ENCODE measurements around the gene SORCS3. TPM values are rescaled to one million over a fixed set of nuclear protein-coding genes. Genes with fewer than 3 reads are reported as not detected.

The SORCS3 gene
- total and polyA plus RNA-seq, 9 of the 15 experiments (the other 6 are each of a cell fraction or from before 2014, with no cell fraction given), result not detected

DNA sequence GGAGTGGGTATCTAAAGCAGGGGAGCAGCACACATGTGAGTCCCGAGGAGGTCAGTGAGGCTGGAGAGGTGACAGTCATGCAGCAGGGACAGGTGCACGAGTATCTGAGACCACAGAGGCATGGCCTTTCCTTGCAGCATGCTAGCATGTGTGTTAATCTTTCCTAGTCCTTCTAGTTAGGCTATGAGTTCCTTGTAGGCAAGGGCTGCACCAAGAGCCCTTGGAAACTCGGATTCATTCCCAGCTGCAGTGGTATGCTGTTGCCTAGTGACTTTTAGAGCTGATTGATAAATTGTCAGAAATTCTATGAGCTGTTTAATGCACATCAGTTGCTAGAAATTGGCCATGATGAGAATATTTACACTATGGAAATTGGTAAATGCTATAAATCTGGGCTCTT, 132.0 kb downstream of the SORCS3 start (continued):
- TF ChIP-seq CREB1 (IDR thresholded peaks at IDR 0.05), result no peak
- TF ChIP-seq CREB1 (CRISPR knock-in tag; IDR thresholded peaks at IDR 0.05), result no peak

DNA sequence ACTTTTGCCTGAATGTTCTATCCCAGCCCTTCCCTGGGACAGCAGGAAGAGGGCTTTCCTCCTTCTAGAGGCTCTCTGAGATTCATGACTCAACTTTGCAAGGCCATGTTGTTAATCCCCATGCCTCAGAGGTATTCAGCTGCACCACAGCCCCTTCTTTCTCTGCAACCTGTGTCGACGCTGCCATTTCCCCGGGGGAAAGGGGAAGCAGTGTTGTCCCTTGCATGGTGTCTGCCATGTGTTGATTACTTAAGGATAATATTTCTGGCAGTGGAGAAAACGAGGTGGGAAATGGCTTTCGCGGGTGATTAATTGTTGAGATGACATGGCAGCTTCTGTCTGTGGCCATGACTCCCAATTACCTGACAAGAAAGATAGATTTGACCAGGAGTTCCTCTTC, 133.1 kb downstream of the SORCS3 start:
- no peak for TF ChIP-seq FOXP4 (CRISPR knock-in tag; IDR thresholded peaks at IDR 0.05; ENCODE audit: borderline replicate concordance)
- TF ChIP-seq ATF2 (CRISPR knock-in tag; IDR thresholded peaks at IDR 0.05), result no peak
- TF ChIP-seq RFX7 (CRISPR knock-in tag; IDR thresholded peaks at IDR 0.05), result no peak
- no peak for TF ChIP-seq U2AF2 (optimal IDR thresholded peaks at IDR 0.05; ENCODE audit: low read depth, low read length)
- TF ChIP-seq, protein P1, sequence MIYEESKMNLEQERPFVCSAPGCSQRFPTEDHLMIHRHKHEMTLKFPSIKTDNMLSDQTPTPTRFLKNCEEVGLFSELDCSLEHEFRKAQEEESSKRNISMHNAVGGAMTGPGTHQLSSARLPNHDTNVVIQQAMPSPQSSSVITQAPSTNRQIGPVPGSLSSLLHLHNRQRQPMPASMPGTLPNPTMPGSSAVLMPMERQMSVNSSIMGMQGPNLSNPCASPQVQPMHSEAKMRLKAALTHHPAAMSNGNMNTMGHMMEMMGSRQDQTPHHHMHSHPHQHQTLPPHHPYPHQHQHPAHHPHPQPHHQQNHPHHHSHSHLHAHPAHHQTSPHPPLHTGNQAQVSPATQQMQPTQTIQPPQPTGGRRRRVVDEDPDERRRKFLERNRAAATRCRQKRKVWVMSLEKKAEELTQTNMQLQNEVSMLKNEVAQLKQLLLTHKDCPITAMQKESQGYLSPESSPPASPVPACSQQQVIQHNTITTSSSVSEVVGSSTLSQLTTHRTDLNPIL (CRISPR knock-in tag; IDR thresholded peaks at IDR 0.05), result no peak
- no peak for TF ChIP-seq THAP7 (CRISPR knock-in tag; IDR thresholded peaks at IDR 0.05)
- no peak for TF ChIP-seq ZNF24 (IDR thresholded peaks at IDR 0.05)
- no peak for TF ChIP-seq BRD9 (IDR thresholded peaks at IDR 0.05; ENCODE audit: low read depth, partially characterized antibody)
- no peak for TF ChIP-seq MAZ (CRISPR knock-in tag; conservative IDR thresholded peaks at IDR 0.05 in 1 of 2, IDR thresholded peaks at IDR 0.05 in 1 of 2)
- TF ChIP-seq USF1 (CRISPR knock-in tag; IDR thresholded peaks at IDR 0.05), result no peak
- no peak for TF ChIP-seq ZNF384 (IDR thresholded peaks at IDR 0.05; ENCODE audit: low read depth, low read length)
- TF ChIP-seq ZNF398 (CRISPR knock-in tag; IDR thresholded peaks at IDR 0.05), result no peak
- H3K4me2 ChIP-seq (ENCODE audit: insufficient read depth, low read length), result no peak overlapping the region
- no peak for DNase-seq (ENCODE audit: extremely low read depth in 1 of 4, low spot score in 3 of 4)
- H2AFZ ChIP-seq (ENCODE audit: low read depth, low read length), result no peak overlapping the region
- in situ Hi-C loops (cut with MboI) (no loop called here), intact Hi-C loops (cut with micrococcal nuclease) (no loop called here)
- H3K9ac ChIP-seq (ENCODE audit: insufficient read depth in 1 of 2, low read depth in 2 of 2, low read length in 2 of 2), result no peak overlapping the region
- H3K36me3 ChIP-seq (ENCODE audit: control insufficient read depth, insufficient read depth, low read length), result no peaks in the 10 kb centered on the region
- H3K27ac ChIP-seq (ENCODE audit: extremely low read depth, low read depth, low read length), result no peak overlapping the region
- H3K4me3 ChIP-seq, result no peak overlapping the region
- no peaks in the 10 kb centered on the region for H3K27me3 ChIP-seq (ENCODE audit: control insufficient read depth in 2 of 2, insufficient read depth in 2 of 2, low read length in 2 of 2)
- ChIA-PET POLR2A (interaction anchor here (1.4 kb wide), 1 partner anchor 8 kb away, joined by 4 read pairs; no protein-coding TSS in a partner anchor), CTCF (ENCODE audit: low intra/inter-chr PET ratio) (no interaction called here)
- H3K9me1 ChIP-seq (ENCODE audit: control insufficient read depth, insufficient read depth, low read length), result no peaks in the 10 kb centered on the region
- H3K9me3 ChIP-seq (replicated peaks; ENCODE audit: control insufficient read depth, insufficient read depth, low read depth, low read length), result no peaks in the 10 kb centered on the region
- 3% methylated on average over 6 of the region's 6 CpGs for WGBS (ENCODE audit: insufficient coverage, low coverage, missing lambda C conversion rate)
- ATAC-seq, result no peak
- no peaks in the 10 kb centered on the region for H3K79me2 ChIP-seq (ENCODE audit: control insufficient read depth, insufficient read depth, low read length)
- no TSS peak for BruUV-seq (replicated peaks)
- H3K4me1 ChIP-seq (replicated peaks in 1 of 2; ENCODE audit: control insufficient read depth in 2 of 2, insufficient read depth in 2 of 2, low read length in 2 of 2), result no peaks in the 10 kb centered on the region
- H4K20me1 ChIP-seq (replicated peaks; ENCODE audit: control insufficient read depth, insufficient read depth, low read length), result no peaks in the 10 kb centered on the region
- no peak for FAIRE-seq

All from K562 (cell line).